ENCODE measurements around the gene ARHGDIA. TPM values are rescaled to one million over a fixed set of nuclear protein-coding genes. Genes with fewer than 3 reads are reported as not detected.

The ARHGDIA gene
- total and polyA plus RNA-seq, 2 of the 8 experiments (the other 6 are each of a cell fraction or from before 2014, with no cell fraction given): 62.4 to 217 TPM

DNA sequence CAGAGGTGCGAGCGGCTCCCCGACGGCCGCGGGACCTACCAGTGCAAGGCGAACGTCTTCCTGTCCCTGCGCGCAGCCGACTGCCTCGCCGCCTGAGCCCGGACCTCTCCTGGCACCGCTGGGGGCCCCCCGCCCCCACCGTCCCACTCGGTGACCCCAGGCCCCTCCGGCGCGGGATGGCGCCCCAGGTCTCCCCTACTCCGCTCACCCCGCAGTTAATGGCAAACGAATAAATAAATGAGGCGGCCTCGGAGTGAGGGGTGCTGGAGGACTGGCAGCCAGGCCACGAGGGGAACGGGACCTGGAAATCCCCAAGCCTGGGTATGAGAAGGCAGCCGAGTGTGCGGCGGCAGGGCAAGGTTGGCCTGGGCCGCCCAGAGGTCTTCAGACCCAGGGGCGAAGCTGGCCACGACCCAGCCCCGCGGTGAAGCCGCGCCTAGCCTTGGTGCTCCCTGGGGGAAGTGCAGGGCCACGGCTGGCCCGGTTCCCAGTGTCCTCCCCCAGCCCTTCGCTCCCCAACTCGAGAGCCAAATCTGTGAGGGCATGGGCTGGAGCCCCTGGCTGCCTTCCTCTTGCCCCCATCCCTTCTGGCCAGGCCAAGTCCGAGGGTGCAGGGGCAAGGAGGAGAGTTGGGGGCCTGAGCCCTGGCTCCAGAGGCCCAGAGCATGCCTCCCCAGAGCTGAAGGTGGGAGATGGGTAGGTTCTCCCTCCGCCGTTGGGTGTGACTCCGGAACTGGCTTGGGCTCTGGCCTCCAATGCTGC lies 31.7 kb upstream of the ARHGDIA start (continued):
- no peak for TF ChIP-seq YY1 (IDR thresholded peaks at IDR 0.05; ENCODE audit: low read depth, low read length)
- TF ChIP-seq TCF12 (IDR thresholded peaks at IDR 0.05; ENCODE audit: low read depth, low read length): no peak
- no peak for TF ChIP-seq CTBP2 (IDR thresholded peaks at IDR 0.05; ENCODE audit: borderline replicate concordance, insufficient read depth, insufficient read length, low read length)
- no peak for TF ChIP-seq KDM5A (IDR thresholded peaks at IDR 0.05; ENCODE audit: low read length)
- TF ChIP-seq FOSL1 (IDR thresholded peaks at IDR 0.05; ENCODE audit: insufficient read depth, low read depth, low read length): no peak
- TF ChIP-seq CTCF (IDR thresholded peaks at IDR 0.05; ENCODE audit: control extremely low read depth in 1 of 3, insufficient read depth in 1 of 3, low read depth in 1 of 3, low read length in 3 of 3): no peak
- TF ChIP-seq HDAC6 (IDR thresholded peaks at IDR 0.05; ENCODE audit: low read depth, low read length): no peak
- TF ChIP-seq SIN3A (conservative IDR thresholded peaks at IDR 0.05 in 1 of 2, IDR thresholded peaks at IDR 0.05 in 1 of 2; ENCODE audit: low read depth in 1 of 2, low read length in 2 of 2): no peak
- TF ChIP-seq POU5F1 (IDR thresholded peaks at IDR 0.05; ENCODE audit: low read depth, low read length): no peak
- TF ChIP-seq NANOG (IDR thresholded peaks at IDR 0.05; ENCODE audit: insufficient read depth, low read depth, low read length, poor library complexity, severe bottlenecking): no peak
- no peak for TF ChIP-seq EP300 (IDR thresholded peaks at IDR 0.05; ENCODE audit: borderline replicate concordance in 1 of 2, low read depth in 2 of 2, low read length in 2 of 2)
- no peak for TF ChIP-seq SIX5 (IDR thresholded peaks at IDR 0.05; ENCODE audit: low read depth, low read length)
- no peak for TF ChIP-seq TAF7 (optimal IDR thresholded peaks at IDR 0.05; ENCODE audit: borderline replicate concordance, low read depth, low read length)
- TF ChIP-seq, protein P1, sequence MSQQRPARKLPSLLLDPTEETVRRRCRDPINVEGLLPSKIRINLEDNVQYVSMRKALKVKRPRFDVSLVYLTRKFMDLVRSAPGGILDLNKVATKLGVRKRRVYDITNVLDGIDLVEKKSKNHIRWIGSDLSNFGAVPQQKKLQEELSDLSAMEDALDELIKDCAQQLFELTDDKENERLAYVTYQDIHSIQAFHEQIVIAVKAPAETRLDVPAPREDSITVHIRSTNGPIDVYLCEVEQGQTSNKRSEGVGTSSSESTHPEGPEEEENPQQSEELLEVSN (IDR thresholded peaks at IDR 0.05): peak; percentile 22; the same call in 1 of the 2 replicates
- no peak for TF ChIP-seq GTF2F1 (IDR thresholded peaks at IDR 0.05; ENCODE audit: borderline replicate concordance, low read depth, low read length)
- no peak for TF ChIP-seq RNF2 (IDR thresholded peaks at IDR 0.05; ENCODE audit: borderline replicate concordance, low read depth, low read length, missing control alignments, poor library complexity, severe bottlenecking)
- TF ChIP-seq KDM1A (IDR thresholded peaks at IDR 0.05; ENCODE audit: borderline replicate concordance, low read length): no peak
- no peak for TF ChIP-seq SP4 (IDR thresholded peaks at IDR 0.05; ENCODE audit: low read length)
